Thyroid gland (tissue), 4 donors: Measurements from ENCODE around the gene CHMP4A.

Experiments used
- CTCF ChIP-seq, 6 experiments: fragments of 200-600 bp in 3 of 6; fragments of 450-650 bp in 3 of 6; sonication (generic) in 3 of 6; IDR thresholded peaks; one replicate each; pipeline ENCODE4 v1.5.1; 2016 to 2019; ENCODE audit warnings: antibody characterized with exemption in 6 of 6, mild to moderate bottlenecking in 2 of 6, inconsistent platforms in 1 of 6, moderate library complexity in 1 of 6
- POLR2A ChIP-seq, 2 donors: fragments of 450-650 bp; IDR thresholded peaks; one replicate each; pipeline ENCODE4 v1.6.1; 2017; ENCODE audit warnings: antibody characterized with exemption in 2 of 2, mild to moderate bottlenecking in 2 of 2, moderate library complexity in 1 of 2

DNA sequence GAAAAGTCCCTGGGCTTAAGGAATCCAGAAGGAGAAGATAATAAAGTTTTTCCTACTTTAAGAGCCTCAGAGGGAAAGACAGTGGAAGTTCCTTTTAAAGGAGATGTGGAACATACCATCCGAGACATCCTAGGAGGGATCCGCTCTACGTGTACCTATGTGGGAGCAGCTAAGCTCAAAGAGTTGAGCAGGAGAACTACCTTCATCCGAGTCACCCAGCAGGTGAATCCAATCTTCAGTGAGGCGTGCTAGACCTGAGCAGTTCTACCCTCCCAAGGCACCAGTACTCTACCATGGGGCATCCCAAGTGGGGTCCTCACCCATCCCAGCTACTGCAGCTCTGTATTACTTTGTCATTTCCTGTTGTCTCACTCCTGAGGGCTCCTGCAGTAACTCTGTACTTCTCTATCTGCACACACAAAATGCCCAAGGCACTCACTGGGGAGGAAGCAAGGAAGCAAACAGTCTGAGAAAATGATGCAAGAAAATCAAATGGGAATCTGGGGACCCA is 25.3 kb upstream of the CHMP4A start:
- no peak for TF ChIP-seq POLR2A (IDR thresholded peaks at IDR 0.05)
- no peak for TF ChIP-seq CTCF (IDR thresholded peaks at IDR 0.05)
